D721Med (cell line): ENCODE data around the gene HS6ST1.

Experiments used
- DNase-seq: peaks from one replicate; pipeline ENCODE4 v3.0.0; 2011; ENCODE audit warnings: low spot score; ENCODE audit not compliant: insufficient read length
- FAIRE-seq: peaks from 2 replicates; lab custom pipeline; 2011; peaks lifted over from hg19 to GRCh38; lab: Jason Lieb, UNC
- TF ChIP-seq, protein P1 (sequence below): IDR thresholded peaks from 2 replicates; pipeline ENCODE4 v1.5.1; 2012; ENCODE audit warnings: mild to moderate bottlenecking, control low read depth; ENCODE audit not compliant: insufficient read depth; ENCODE audit errors: missing control alignments

The HS6ST1 gene

DNA sequence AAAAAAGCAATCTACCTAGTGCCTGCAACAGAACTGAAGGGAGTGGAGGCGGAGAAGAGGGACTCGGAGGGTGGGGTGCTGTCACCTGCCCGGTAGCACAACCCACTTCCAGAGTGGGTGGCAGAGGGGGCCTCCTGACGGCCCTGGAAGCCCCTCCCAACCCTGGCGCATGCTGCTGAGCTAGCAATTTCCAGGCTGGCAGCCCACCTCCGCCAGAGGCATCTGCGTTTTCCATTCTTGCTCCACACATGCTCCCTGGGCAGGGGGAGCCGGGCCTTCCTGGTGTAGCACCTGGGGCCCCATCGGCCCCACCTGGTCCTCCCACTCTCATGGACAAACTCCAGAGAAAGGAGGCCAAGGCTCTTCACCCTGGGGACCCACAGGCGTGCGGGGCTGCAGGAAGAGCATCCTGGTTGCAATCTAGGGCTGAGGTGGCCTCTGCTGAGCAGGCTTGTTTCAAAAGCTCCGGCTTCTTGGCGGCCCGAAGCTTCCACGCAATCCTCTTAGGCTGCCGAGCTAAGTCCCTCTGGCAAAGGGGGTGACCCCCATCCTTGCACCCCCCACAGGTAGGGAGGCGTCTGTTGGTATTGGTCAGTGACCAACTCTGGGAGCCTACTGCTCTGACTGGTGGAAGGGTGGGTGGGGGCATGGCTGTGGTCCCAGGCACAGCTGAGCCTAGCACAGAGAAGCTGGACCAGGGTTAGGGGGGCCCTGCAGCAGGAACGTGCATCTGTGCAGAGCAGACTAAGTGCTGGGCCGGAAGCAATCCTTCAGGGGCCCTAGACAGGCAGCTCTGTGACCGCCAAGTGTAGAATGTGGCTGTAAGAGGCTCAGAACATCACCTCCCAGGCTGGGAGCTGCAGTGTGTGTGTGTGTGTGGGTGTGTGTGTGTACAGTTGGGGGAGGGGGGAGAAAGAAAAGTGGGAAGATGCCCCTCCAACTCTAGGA, 2.6 kb downstream of the HS6ST1 start:
- TF ChIP-seq, protein P1, sequence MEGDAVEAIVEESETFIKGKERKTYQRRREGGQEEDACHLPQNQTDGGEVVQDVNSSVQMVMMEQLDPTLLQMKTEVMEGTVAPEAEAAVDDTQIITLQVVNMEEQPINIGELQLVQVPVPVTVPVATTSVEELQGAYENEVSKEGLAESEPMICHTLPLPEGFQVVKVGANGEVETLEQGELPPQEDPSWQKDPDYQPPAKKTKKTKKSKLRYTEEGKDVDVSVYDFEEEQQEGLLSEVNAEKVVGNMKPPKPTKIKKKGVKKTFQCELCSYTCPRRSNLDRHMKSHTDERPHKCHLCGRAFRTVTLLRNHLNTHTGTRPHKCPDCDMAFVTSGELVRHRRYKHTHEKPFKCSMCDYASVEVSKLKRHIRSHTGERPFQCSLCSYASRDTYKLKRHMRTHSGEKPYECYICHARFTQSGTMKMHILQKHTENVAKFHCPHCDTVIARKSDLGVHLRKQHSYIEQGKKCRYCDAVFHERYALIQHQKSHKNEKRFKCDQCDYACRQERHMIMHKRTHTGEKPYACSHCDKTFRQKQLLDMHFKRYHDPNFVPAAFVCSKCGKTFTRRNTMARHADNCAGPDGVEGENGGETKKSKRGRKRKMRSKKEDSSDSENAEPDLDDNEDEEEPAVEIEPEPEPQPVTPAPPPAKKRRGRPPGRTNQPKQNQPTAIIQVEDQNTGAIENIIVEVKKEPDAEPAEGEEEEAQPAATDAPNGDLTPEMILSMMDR, result no peak
- peak; percentile 47 for DNase-seq
- no peak for FAIRE-seq

GRCh38 chr2:128315122-128315828, 3.4 kb downstream of the HS6ST1 start:
- FAIRE-seq (no peak), DNase-seq (peak; percentile 12)
- TF ChIP-seq, protein P1, result no peak

DNA sequence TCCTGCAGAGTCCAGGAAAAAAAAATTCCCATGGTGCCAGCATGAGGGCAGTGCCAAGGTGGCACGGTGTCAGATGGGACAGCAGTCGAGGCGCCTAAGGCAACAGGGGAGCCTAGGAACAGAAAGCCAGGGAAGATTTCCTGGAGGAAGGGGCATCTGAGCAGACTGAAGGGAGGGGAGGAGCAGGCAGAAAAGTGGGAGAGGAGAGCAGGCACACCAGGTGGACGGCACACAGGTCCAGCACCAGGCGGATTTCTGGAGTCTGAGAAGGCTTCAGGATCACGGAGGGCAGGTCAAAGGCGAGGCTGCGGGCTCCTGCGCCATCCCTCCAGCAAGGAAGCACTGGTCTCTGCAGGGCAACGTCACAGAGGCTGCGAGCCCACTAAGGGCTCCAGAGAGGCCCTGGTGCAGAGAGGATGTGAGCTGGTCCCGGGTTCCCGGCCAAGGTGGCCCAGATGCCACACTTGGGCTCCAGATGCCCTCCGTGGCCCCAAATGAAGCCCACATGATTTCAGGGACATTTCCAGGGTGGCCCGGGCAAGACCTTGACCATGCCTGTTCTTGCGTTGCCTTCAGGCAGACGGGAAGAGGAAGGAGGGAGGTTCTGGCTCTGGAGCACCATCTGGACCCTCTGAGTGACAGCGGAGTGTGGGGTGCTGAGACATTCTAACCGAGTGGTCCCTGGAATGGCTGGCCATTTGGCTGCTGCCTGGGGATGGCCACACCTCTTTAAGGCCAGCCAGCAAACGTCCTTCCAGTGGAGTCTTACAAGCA, 4.1 kb downstream of the HS6ST1 start:
- TF ChIP-seq, protein P1, result no peak
- peak; percentile 10 for DNase-seq
- no peak for FAIRE-seq

- FAIRE-seq, result no peak
- DNase-seq, result peak; percentile 11
- TF ChIP-seq, protein P1, result no peak
These were observed 4.7 kb downstream of the HS6ST1 start for GRCh38 chr2:128313931-128314347.

DNA sequence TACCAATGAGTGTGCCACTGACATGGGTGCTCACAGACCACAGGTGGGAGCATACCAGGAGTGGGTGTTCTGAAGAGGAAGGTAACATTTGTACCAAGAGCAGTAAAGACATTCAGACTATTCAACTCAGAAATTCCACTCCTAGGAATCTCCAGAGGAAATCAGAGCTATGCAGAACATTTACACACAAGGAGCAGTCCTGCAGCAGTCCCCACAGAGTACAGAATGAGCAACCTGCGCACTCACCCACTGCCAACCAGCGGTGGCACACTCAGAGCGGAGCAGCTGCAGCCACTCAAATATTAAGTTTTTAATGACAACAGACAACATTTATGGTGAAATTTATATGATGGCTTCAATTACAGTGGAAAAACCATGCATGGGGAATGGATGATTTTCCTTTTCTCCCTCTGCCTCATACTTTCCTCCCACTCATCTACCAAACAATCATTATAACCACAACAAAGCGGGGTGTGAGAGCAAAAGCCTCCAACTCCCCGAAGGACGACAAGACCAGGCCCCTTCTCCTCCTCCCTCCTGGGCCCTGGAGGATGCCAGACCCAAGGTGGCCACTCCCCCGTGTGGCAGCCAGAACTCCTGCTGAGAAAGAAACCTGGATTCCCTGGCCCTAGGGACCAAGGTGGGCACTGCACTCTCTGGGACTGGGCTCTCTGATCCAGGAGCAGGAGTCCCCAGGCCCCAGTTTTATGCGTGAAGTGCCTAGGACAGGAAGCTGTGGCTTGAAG, 5.4 kb downstream of the HS6ST1 start:
- peak; percentile 18 for DNase-seq
- TF ChIP-seq, protein P1, result peak; percentile 1
- FAIRE-seq, result no peak

DNA sequence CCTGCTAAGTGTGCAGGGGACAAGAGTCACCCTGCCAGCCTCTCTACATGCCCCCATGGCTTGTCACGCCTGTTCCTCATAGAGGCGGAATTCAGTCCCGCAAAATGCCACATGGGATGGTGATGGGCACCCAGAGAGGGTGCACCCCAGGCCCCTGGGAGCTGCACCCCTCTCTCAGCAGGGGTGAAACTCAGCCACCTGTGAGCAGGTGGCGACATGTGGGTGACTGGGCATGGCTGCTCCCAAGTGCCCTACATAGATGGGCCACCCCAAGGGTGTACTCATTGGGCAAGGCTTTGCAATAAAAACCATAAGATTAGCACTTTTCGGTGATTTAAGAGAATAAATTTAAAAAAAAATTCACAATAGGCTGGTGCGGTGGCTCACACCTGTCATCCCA, 6.3 kb downstream of the HS6ST1 start:
- DNase-seq, result no peak
- TF ChIP-seq, protein P1, result no peak
- no peak for FAIRE-seq
